ENCODE data around the gene GRB10. TPM values are rescaled to one million over a fixed set of nuclear protein-coding genes. Genes with fewer than 3 reads are reported as not detected.

Gene GRB10
- total RNA-seq, 2 experiments from 2014 or later, result 6.3 to 6.6 TPM

DNA sequence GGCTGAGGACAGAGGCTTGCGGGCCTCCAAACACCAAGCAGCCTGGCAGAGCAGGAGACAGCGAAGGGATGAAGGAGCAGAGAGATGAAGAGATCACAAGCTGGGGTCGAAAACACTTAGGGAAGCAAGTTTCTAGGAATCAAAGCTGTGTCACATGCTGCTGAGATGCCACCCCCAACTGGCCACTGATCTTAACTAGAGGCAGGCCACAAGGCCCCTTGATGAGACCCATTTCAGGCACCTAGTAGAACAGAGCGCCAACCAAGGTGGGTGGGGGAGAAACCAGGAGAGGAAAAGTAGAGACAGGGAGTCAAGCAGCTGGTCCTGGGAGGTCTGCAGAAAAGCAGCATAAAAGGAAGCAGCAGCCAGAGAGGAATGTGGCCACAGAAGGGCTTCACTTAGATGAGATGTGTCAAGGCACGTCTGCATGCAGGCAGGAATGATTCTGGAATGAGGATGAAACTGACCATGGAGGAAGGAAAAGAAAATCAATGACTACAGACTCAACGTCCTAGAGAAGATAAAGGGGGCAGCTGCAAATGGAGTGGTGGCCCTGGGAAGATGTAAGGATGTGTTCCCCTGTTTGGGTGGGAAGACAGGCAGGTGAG, 132.5 kb downstream of the GRB10 start:
- ChIA-PET CTCF (interaction anchor here (1.5 to 2.3 kb wide), 2 partner anchors 17 to 511 kb away, joined by 4 to 8 read pairs; no protein-coding TSS in a partner anchor), POLR2A (no interaction called here)
- peaks cover 8% of the 10 kb centered on the region for H3K27me3 Mint-ChIP-seq (ENCODE audit: low read depth)
- H3K36me3 Mint-ChIP-seq (ENCODE audit: low read depth), result no peaks in the 10 kb centered on the region
- H3K4me3 Mint-ChIP-seq, result no peak overlapping the region
- no peak overlapping the region for H3K27ac Mint-ChIP-seq
- ATAC-seq, result no peak
- H3K9me3 Mint-ChIP-seq (ENCODE audit: insufficient read depth), result no peaks in the 10 kb centered on the region
- DNase-seq, result no peak
- H3K4me1 Mint-ChIP-seq (ENCODE audit: low read depth), result peaks cover 21% of the 10 kb centered on the region

DNA sequence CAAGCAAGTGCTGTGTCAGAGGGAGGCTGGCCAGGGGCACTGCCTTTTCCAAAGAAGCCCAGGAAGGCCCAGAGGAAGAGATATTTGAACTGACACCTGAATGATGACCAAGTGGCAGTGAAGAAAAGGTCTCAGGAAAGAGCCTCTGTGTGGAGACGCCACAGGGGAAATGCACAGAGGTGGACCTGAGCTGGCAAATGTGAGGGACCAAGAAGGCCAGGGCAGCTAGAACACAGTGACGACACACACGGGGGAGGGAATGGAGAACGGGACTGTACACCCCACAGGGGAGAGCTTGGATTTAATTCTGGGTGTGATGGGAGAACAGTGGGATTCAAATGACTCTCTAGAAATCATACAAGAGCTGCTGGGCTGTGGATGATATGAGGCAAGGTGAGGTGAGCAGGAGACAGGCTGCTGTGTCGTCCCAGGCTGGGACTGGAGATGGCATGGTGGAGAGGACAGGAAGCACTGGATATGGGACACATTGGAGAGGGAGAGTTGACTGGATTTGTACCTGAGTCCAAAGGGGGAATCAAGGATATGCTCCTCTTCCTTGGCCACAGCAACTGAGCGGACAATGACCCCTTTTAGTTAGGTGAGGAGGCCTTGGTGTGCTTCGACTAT, 133.3 kb downstream of the GRB10 start:
- peaks cover 9% of the 10 kb centered on the region for H3K27me3 Mint-ChIP-seq (ENCODE audit: low read depth)
- ChIA-PET CTCF (interaction anchor here (1.5 to 2.3 kb wide), 2 partner anchors 16 to 512 kb away, joined by 4 to 8 read pairs; no protein-coding TSS in a partner anchor), POLR2A (no interaction called here)
- no peaks in the 10 kb centered on the region for H3K36me3 Mint-ChIP-seq (ENCODE audit: low read depth)
- ATAC-seq (no peak), DNase-seq (no peak)
- H3K27ac Mint-ChIP-seq, result no peak overlapping the region
- no peaks in the 10 kb centered on the region for H3K9me3 Mint-ChIP-seq (ENCODE audit: insufficient read depth)
- no peak overlapping the region for H3K4me3 Mint-ChIP-seq
- peaks cover 21% of the 10 kb centered on the region for H3K4me1 Mint-ChIP-seq (ENCODE audit: low read depth)

DNA sequence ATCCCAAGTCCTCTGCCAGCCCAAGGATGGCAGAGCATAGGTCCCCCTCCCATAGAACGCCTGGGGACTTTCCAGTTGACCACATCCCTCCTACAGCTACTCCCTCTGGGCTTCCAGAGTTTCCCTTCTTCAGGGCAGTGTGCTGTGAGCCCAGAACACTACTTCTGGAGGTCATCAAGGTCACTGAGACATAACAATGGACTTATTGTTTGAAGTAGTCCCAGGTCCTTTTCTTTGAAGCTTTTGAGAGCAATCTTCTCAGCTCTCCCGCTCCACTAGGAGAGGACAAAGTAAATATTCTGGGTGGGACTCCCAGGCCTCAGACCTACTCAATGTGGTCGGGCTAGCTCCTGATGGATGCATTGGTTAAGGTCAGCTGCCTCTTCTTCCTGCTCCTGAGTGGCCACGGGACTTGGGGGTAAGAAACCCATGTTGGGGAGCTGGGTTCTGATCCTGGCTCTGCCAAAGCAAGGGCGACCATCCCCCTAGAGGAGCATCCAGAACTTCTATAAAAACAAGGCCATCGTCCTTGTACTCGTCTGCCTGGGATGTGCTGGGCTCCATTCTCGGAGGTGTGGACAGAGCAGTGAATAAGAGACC, 134.0 kb downstream of the GRB10 start:
- DNase-seq (no peak), ATAC-seq (no peak)
- CTCF ChIA-PET, result interaction anchor here (1.2 to 2.3 kb wide), 2 partner anchors 15 to 60 kb away, joined by 3 to 8 read pairs; no protein-coding TSS in a partner anchor
- peaks cover 19% of the 10 kb centered on the region for H3K4me1 Mint-ChIP-seq (ENCODE audit: low read depth)
- H3K9me3 Mint-ChIP-seq (ENCODE audit: insufficient read depth), result no peaks in the 10 kb centered on the region
- H3K36me3 Mint-ChIP-seq (ENCODE audit: low read depth), result no peaks in the 10 kb centered on the region
- H3K27ac Mint-ChIP-seq, result no peak overlapping the region
- H3K27me3 Mint-ChIP-seq (ENCODE audit: low read depth), result peaks cover 9% of the 10 kb centered on the region
- POLR2A ChIA-PET, result no interaction called here
- no peak overlapping the region for H3K4me3 Mint-ChIP-seq

DNA sequence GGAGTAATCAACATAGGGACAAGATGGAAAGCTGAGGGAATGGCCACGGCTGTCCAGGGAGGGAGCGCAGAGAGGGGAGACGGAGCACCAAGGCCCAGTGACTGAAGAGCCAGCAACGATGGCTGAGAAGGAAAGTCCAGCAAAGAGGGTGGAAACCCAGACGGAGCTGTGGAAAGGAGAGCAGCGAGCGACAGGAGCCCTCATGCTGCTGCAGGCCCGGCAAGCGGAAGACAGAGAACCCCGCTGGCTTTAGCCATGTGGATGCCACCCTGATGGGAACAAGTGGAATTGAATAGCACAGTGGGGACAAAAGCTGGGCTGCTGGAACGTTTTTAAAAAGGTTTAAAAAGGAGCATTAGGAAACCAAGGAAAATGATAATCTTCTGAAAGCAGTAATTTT, 134.6 kb downstream of the GRB10 start:
- H3K9me3 Mint-ChIP-seq (ENCODE audit: insufficient read depth), result no peaks in the 10 kb centered on the region
- ChIA-PET POLR2A (no interaction called here), CTCF (interaction anchor here (0.5 to 1.2 kb wide), 2 partner anchors 59 to 579 kb away, joined by 3 read pairs; no protein-coding TSS in a partner anchor)
- H3K4me3 Mint-ChIP-seq, result no peak overlapping the region
- H3K27ac Mint-ChIP-seq, result no peak overlapping the region
- H3K36me3 Mint-ChIP-seq (ENCODE audit: low read depth), result no peaks in the 10 kb centered on the region
- no peak for ATAC-seq
- no peak for DNase-seq
- peaks cover 13% of the 10 kb centered on the region for H3K4me1 Mint-ChIP-seq (ENCODE audit: low read depth)
- H3K27me3 Mint-ChIP-seq (ENCODE audit: low read depth), result peaks cover 8% of the 10 kb centered on the region

DNA sequence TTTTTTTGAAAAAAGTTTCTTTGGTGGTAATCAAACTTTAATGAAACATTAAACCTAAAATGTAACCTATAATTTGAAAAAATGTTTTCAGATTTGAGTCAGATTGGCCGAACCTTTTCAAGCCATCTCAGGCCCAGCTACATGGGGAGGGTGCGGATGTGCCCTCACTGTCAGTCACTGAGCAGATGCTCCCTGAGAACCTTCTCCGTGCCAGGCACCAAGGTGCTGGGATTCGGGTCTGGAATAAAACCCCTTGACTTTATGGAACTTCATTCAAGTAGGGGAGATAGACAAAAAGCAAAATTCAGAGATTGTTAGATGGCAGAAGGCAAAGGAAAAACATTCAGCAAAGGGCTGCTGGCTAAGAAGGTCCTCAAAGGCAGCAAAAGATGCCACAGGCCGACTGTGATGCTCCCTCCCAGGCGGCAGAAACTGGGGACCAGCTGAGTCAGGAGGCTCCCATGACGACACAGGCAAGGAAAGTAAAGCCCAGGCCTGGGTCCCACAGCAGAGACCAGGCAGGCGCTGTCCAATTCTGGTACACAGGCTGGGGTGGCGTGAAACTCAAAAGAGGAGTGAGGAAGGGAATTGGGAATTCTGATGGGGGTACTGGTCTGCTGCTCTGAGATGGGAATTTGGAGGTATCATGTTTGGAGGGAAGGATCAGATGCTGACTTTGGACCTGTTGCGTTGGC, 135.3 kb downstream of the GRB10 start:
- H3K36me3 Mint-ChIP-seq (ENCODE audit: low read depth), result no peaks in the 10 kb centered on the region
- POLR2A ChIA-PET, result no interaction called here
- DNase-seq, result no peak
- CTCF ChIA-PET, result interaction anchor here (1.5 to 3.9 kb wide), 2 partner anchors 14 to 179 kb away, joined by 4 to 25 read pairs; no protein-coding TSS in a partner anchor
- H3K4me3 Mint-ChIP-seq, result no peak overlapping the region
- no peak for ATAC-seq
- H3K4me1 Mint-ChIP-seq (ENCODE audit: low read depth), result peaks cover 7% of the 10 kb centered on the region
- H3K9me3 Mint-ChIP-seq (ENCODE audit: insufficient read depth), result no peaks in the 10 kb centered on the region
- H3K27me3 Mint-ChIP-seq (ENCODE audit: low read depth), result peaks cover 8% of the 10 kb centered on the region
- no peak overlapping the region for H3K27ac Mint-ChIP-seq

DNA sequence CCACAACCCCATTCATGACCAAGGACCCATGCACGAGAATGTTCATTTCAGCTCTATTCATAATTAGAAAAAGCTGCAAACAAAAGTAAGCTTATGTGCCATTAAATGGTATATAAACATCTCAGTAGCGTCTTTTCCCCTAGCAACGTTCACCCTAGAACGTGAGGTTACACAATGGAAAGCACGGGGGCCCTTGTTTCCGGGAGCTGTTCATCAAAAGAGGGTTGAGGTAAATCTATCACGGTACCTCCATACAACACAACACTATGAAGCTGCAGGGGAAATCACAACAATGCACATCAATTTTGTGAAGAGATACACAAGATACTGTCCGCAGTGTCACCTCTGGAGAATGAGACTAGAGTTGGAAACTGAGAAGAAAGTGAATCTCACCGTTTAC, 136.6 kb downstream of the GRB10 start:
- Mint-ChIP-seq H3K27me3 (ENCODE audit: low read depth) (peaks cover 8% of the 10 kb centered on the region), H3K9me3 (ENCODE audit: insufficient read depth) (no peaks in the 10 kb centered on the region), H3K36me3 (ENCODE audit: low read depth) (no peaks in the 10 kb centered on the region), H3K4me1 (ENCODE audit: low read depth) (peaks cover 7% of the 10 kb centered on the region), H3K27ac (no peak overlapping the region), H3K4me3 (no peak overlapping the region)
- ChIA-PET CTCF (interaction anchor here (1.5 to 3.9 kb wide), 2 partner anchors 12 to 178 kb away, joined by 4 to 25 read pairs; no protein-coding TSS in a partner anchor), POLR2A (no interaction called here)
- DNase-seq, result no peak
- ATAC-seq, result no peak

DNA sequence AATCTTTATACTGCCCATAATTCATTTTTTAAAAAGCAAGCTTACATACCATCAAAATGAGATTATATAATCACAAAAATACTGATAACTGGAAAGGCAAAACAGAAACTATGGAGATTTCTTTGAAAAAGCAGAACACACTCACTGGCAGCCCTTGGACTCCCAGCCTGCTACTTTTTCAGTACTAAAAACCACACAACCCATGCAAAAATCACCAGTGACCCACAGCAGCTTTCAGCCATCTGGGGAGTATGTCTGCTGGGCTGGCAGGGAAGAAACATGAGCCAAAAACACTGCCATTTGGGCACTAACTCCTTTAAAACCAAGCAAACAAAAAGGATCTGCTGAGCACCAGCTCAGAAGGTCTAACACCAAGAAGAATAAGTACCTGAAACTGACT, 137.5 kb downstream of the GRB10 start:
- POLR2A ChIA-PET, result no interaction called here
- Mint-ChIP-seq H3K27ac (no peak overlapping the region), H3K27me3 (ENCODE audit: low read depth) (peaks cover 4% of the 10 kb centered on the region), H3K9me3 (ENCODE audit: insufficient read depth) (no peaks in the 10 kb centered on the region), H3K4me3 (no peak overlapping the region), H3K36me3 (ENCODE audit: low read depth) (no peaks in the 10 kb centered on the region), H3K4me1 (ENCODE audit: low read depth) (peaks cover 15% of the 10 kb centered on the region)
- CTCF ChIA-PET, result interaction anchor here (3.9 kb wide), 1 partner anchor 12 kb away, joined by 25 read pairs; no protein-coding TSS in a partner anchor
- ATAC-seq (no peak), DNase-seq (no peak)

DNA sequence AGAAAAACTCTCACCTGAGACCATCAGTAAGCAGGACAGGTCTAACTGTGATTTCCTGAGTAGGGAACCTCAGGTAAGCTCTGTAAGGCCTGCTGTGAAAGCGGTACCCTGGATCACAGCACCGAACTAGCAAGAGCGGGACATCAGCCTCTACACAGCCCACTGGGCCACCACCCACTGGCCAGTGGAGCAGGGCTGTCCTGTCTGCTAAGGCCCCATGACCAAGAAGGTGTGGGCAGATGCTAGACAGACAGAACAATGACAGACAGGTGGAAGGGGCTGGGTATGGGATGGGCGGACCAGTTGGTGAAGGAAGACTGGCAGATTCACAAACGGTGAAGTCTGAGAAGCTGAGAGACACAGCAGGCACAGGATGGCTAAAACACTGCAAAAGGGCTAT, 138.1 kb downstream of the GRB10 start:
- DNase-seq (no peak), ATAC-seq (no peak)
- H3K27ac Mint-ChIP-seq, result no peak overlapping the region
- ChIA-PET CTCF (interaction anchor here (3.9 kb wide), 1 partner anchor 11 kb away, joined by 25 read pairs; no protein-coding TSS in a partner anchor), POLR2A (interaction anchor here (0.7 kb wide), 1 partner anchor 368 kb away, joined by 3 read pairs; no protein-coding TSS in a partner anchor)
- peaks cover 2% of the 10 kb centered on the region for H3K27me3 Mint-ChIP-seq (ENCODE audit: low read depth)
- peaks cover 19% of the 10 kb centered on the region for H3K4me1 Mint-ChIP-seq (ENCODE audit: low read depth)
- no peaks in the 10 kb centered on the region for H3K36me3 Mint-ChIP-seq (ENCODE audit: low read depth)
- H3K9me3 Mint-ChIP-seq (ENCODE audit: insufficient read depth), result no peaks in the 10 kb centered on the region
- no peak overlapping the region for H3K4me3 Mint-ChIP-seq

DNA sequence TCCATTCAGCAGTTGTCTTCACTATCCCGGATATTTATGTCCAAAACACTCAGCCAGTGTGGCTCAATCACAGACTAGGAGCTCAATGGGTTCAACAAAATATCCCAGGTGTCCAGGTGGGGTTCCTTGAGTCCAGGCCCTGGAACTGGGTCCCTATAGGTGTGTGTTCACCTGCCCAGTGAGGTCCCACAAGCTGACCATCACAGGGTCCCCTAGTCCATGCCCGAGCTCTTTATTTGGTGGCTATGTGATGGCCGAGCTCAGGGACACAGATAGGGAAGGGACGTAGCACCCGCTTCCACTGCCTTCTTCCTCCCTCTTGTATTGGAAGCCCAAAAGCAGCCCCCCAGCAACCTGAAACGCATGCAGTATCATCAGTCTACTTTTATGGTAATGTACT, 138.6 kb downstream of the GRB10 start:
- ATAC-seq (no peak), DNase-seq (peak; percentile 14)
- POLR2A ChIA-PET, result no interaction called here
- Mint-ChIP-seq H3K4me3 (no peak overlapping the region), H3K36me3 (ENCODE audit: low read depth) (no peaks in the 10 kb centered on the region), H3K27me3 (ENCODE audit: low read depth) (peaks cover 2% of the 10 kb centered on the region), H3K4me1 (ENCODE audit: low read depth) (peaks cover 19% of the 10 kb centered on the region), H3K9me3 (ENCODE audit: insufficient read depth) (no peaks in the 10 kb centered on the region), H3K27ac (no peak overlapping the region)
- CTCF ChIA-PET, result interaction anchor here (3.9 kb wide), 1 partner anchor 10 kb away, joined by 25 read pairs; no protein-coding TSS in a partner anchor

DNA sequence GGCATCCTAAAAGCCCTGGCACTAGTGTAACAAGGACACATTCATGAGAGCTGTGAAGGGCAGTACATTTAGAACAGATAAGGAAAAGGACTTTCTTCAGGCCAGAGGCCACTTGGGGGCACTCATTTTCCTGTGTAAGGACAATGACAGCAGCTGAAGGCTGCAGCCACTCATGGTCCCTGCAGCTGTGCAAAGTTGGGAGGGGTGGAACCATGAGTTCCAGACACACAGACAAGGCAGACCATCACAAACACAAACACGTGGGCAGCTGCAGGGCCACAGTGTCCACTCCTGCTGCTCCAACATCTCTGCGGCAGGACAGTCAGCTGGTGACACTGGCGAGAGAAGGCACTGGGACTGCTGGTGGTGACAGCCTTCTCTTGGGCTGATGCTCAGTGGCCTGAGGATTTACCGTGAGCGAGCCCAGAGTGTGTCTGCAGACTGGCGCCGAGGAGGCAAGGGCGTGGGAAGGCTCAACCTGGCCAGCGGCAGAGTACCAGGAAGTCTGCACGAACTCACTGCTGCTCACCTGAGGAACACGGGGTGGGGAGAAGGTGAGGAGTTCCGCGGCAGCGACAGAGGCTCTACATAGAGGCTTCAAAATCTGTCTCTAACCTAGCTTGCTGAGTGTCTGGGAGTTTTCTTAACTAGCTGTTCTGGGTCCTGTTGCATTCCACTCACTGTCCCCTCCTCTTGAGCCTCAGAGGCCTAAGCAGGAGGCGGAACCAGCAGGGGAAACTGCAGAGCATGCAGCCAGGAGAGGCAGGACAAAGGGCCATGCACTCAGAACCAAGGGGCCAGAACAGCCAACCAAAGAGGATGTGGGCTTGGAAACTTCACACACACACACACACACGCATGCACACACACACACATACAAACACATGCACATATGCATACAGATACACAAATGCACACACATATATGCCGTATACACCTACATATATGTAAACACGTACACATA, 141.0 kb downstream of the GRB10 start:
- peaks cover 19% of the 10 kb centered on the region for H3K4me1 Mint-ChIP-seq (ENCODE audit: low read depth)
- peaks cover 13% of the 10 kb centered on the region for H3K27me3 Mint-ChIP-seq (ENCODE audit: low read depth)
- ATAC-seq (no peak), DNase-seq (peak; percentile 21)
- peaks cover 3% of the 10 kb centered on the region for H3K36me3 Mint-ChIP-seq (ENCODE audit: low read depth)
- no peak overlapping the region for H3K4me3 Mint-ChIP-seq
- H3K27ac Mint-ChIP-seq, result no peak overlapping the region
- no peaks in the 10 kb centered on the region for H3K9me3 Mint-ChIP-seq (ENCODE audit: insufficient read depth)
- POLR2A ChIA-PET, result no interaction called here
- CTCF ChIA-PET, result interaction anchor here (0.9 to 1.9 kb wide), 7 partner anchors 11 to 549 kb away, joined by 3 to 9 read pairs (median 4); partner anchors contain the start of gene ZPBP

DNA sequence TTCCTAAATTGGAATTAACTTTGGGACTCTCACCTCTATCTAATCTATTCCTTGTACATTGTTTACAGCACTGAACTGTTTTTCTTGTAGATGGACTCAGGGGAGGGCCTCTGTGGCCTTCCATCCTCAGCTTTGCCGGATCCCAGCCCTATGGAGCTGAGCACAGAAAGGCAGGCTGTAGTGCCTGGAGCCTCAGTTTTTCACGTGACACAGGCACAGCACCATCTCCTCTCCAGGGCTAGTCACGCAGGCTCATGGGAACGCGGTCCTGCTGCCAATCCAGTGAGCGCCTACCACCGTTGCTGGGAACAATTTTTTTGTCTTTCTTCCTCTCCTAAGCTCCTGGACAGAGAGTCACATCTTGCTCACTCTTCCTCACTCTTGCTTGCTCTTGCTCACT, 141.9 kb downstream of the GRB10 start:
- Mint-ChIP-seq H3K27ac (no peak overlapping the region), H3K36me3 (ENCODE audit: low read depth) (peaks cover 6% of the 10 kb centered on the region), H3K27me3 (ENCODE audit: low read depth) (peaks cover 16% of the 10 kb centered on the region), H3K4me1 (ENCODE audit: low read depth) (peaks cover 19% of the 10 kb centered on the region), H3K9me3 (ENCODE audit: insufficient read depth) (no peaks in the 10 kb centered on the region), H3K4me3 (no peak overlapping the region)
- ChIA-PET CTCF (interaction anchor here (0.7 to 1.9 kb wide), 10 partner anchors 11 to 548 kb away, joined by 3 to 9 read pairs (median 4); partner anchors contain the start of gene ZPBP), POLR2A (no interaction called here)
- DNase-seq, result no peak
- ATAC-seq, result no peak
